OCI-LY7 (cell line): Measurements from ENCODE around the gene GALNT12.

Source experiments
- EZH2phosphoT487 ChIP-seq: fragments of 200-600 bp; sonication (generic); IDR thresholded peaks from 2 replicates; pipeline ENCODE4 v1.6.1; 2018; ENCODE audit warnings: low read depth, borderline replicate concordance, mild to moderate bottlenecking, mixed run types, antibody characterized with exemption, low read length, moderate library complexity, mixed read lengths
- TF ChIP-seq, protein P1 (sequence below): fragments of 200-600 bp; sonication (generic); conservative IDR thresholded peaks from 2 replicates; pipeline ENCODE4 v1.5.1; 2014; ENCODE audit warnings: mild to moderate bottlenecking, antibody characterized with exemption, low read length, moderate library complexity, mixed read lengths

DNA sequence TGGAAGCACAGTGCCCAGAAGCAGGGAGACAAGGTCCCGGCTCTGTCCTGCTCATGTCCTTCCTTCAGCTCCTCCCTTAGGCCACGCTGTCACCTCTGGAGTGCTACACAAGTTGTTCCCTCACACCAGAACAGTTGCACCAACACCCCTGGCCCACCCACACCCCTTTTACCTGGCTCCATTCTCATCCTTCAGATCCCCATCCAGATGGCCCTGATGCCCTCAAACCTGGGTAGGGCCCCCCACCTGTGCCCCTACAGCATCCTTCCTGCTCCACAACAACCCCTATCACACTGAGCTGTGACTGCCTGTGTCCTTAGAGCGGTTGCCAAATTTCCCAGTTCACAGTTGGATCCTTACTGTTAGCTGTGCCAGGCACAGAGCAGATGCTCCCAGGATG, 40.3 kb upstream of the GALNT12 start:
- TF ChIP-seq, protein P1, sequence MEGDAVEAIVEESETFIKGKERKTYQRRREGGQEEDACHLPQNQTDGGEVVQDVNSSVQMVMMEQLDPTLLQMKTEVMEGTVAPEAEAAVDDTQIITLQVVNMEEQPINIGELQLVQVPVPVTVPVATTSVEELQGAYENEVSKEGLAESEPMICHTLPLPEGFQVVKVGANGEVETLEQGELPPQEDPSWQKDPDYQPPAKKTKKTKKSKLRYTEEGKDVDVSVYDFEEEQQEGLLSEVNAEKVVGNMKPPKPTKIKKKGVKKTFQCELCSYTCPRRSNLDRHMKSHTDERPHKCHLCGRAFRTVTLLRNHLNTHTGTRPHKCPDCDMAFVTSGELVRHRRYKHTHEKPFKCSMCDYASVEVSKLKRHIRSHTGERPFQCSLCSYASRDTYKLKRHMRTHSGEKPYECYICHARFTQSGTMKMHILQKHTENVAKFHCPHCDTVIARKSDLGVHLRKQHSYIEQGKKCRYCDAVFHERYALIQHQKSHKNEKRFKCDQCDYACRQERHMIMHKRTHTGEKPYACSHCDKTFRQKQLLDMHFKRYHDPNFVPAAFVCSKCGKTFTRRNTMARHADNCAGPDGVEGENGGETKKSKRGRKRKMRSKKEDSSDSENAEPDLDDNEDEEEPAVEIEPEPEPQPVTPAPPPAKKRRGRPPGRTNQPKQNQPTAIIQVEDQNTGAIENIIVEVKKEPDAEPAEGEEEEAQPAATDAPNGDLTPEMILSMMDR, result no peak
- no peak for TF ChIP-seq EZH2phosphoT487
